Hepatocyte (in vitro differentiated cells): ENCODE data around the gene BAZ2A. TPM values are rescaled to one million over a fixed set of nuclear protein-coding genes. Genes with fewer than 3 reads are reported as not detected.

Experiments used
- DNase-seq: peaks from one replicate; pipeline ENCODE4 v3.0.0-alpha.2; 2016; ENCODE audit warnings: low spot score
- H2AFZ ChIP-seq: fragments of 200-600 bp; sonication (generic); 2 replicates; pipeline ENCODE4 v1.6.0; 2016; ENCODE audit warnings: antibody characterized with exemption, mild to moderate bottlenecking
- H3K27ac ChIP-seq: fragments of 200-600 bp; sonication (generic); 2 replicates; pipeline ENCODE4 v1.5.1; 2016; ENCODE audit warnings: mild to moderate bottlenecking
- H3K27me3 ChIP-seq: fragments of 200-600 bp; sonication (generic); 2 replicates; pipeline ENCODE4 v1.6.1; 2016
- H3K36me3 ChIP-seq: fragments of 200-600 bp; sonication (generic); replicated peaks from 2 replicates; pipeline ENCODE4 v1.5.1; 2016; ENCODE audit warnings: low read depth; ENCODE audit not compliant: insufficient read depth
- H3K4me1 ChIP-seq: fragments of 200-600 bp; sonication (generic); 2 replicates; pipeline ENCODE4 v1.5.1; 2016; ENCODE audit warnings: mild to moderate bottlenecking, moderate library complexity; ENCODE audit not compliant: insufficient read depth
- H3K4me2 ChIP-seq: fragments of 200-600 bp; sonication (generic); 2 replicates; pipeline ENCODE4 v1.6.0; 2016
- H3K4me3 ChIP-seq: fragments of 200-600 bp; sonication (generic); 2 replicates; pipeline ENCODE4 v1.5.1; 2016; ENCODE audit warnings: mild to moderate bottlenecking
- H3K79me2 ChIP-seq: fragments of 200-600 bp; sonication (generic); 2 replicates; pipeline ENCODE4 v1.6.0; 2017; ENCODE audit warnings: mild to moderate bottlenecking
- H3K9me2 ChIP-seq: fragments of 200-600 bp; sonication (generic); replicated peaks from 2 replicates; pipeline ENCODE4 v1.6.0; 2017; ENCODE audit warnings: mild to moderate bottlenecking; ENCODE audit not compliant: insufficient read depth
- H3K9me3 ChIP-seq: fragments of 200-600 bp; sonication (generic); 2 replicates; pipeline ENCODE4 v1.5.1; 2016; ENCODE audit warnings: low read depth, mild to moderate bottlenecking
- H4K20me1 ChIP-seq: fragments of 200-600 bp; sonication (generic); 2 replicates; pipeline ENCODE4 v1.6.0; 2016; ENCODE audit warnings: mild to moderate bottlenecking; ENCODE audit not compliant: insufficient read depth, poor library complexity, severe bottlenecking
- CTCF ChIP-seq: fragments of 200-600 bp; sonication (generic); IDR thresholded peaks from 2 replicates; pipeline ENCODE4 v1.5.1; 2016; ENCODE audit warnings: antibody characterized with exemption, mild to moderate bottlenecking; ENCODE audit not compliant: poor library complexity
- EZH2 ChIP-seq: fragments of 200-600 bp; sonication (generic); IDR thresholded peaks from 2 replicates; pipeline ENCODE4 v1.6.1; 2016; ENCODE audit warnings: antibody characterized with exemption, mild to moderate bottlenecking, borderline replicate concordance
- EZH2phosphoT487 ChIP-seq: fragments of 200-600 bp; sonication (generic); IDR thresholded peaks from one replicate; pipeline ENCODE4 v1.6.1; 2018; ENCODE audit warnings: antibody characterized with exemption, mild to moderate bottlenecking, low read depth, moderate library complexity; ENCODE audit not compliant: unreplicated experiment, severe bottlenecking
- WGBS: methylation state at CpG from one replicate; pipeline ENCODE4 v1.1.6; 2016; ENCODE audit warnings: low lambda C conversion rate; ENCODE audit errors: missing lambda C conversion rate; 5-methylcytosine and 5-hydroxymethylcytosine counted together
- polyA plus RNA-seq: library from polyadenylated mRNA; unstranded; fragments of >200 nt; fragmentation: Nextera tagmentation; extraction: Ambion mirVana; gene quantifications from 2 replicates; pipeline ENCODE4 v1.2.1, GENCODE V29; 2016
- total RNA-seq: library from RNA; depleted of rRNA; stranded (reverse); fragments of >200 nt; gene quantifications from 2 replicates; pipeline ENCODE4 v1.2.3, GENCODE V29; 2014

The BAZ2A gene
- total and polyA plus RNA-seq, 2 experiments from 2014 or later, result 27.9 to 33.1 TPM

GRCh38 chr12:56599041-56599440 is 31.1 kb downstream of the BAZ2A start:
- Histone ChIP-seq H3K27ac (no peak overlapping the region), H3K79me2 (no peaks in the 10 kb centered on the region), H3K4me3 (no peak overlapping the region), H3K36me3 (peaks cover 3% of the 10 kb centered on the region), H3K4me2 (no peak overlapping the region), H3K27me3 (no peaks in the 10 kb centered on the region), H3K9me2 (no peaks in the 10 kb centered on the region), H3K9me3 (no peaks in the 10 kb centered on the region), H2AFZ (no peak overlapping the region), H3K4me1 (no peaks in the 10 kb centered on the region), H4K20me1 (no peaks in the 10 kb centered on the region)
- no peak for TF ChIP-seq EZH2phosphoT487
- TF ChIP-seq EZH2, result no peak
- no peak for TF ChIP-seq CTCF
- over 99% methylated on average over 15 of the region's 15 CpGs for WGBS
- no peak for DNase-seq

- Histone ChIP-seq H3K4me3 (no peak overlapping the region), H3K79me2 (no peaks in the 10 kb centered on the region), H2AFZ (no peak overlapping the region), H3K9me2 (no peaks in the 10 kb centered on the region), H3K4me1 (no peaks in the 10 kb centered on the region), H3K9me3 (no peaks in the 10 kb centered on the region), H3K27ac (no peak overlapping the region), H4K20me1 (no peaks in the 10 kb centered on the region), H3K27me3 (no peaks in the 10 kb centered on the region), H3K36me3 (peaks cover under 1% of the 10 kb centered on the region), H3K4me2 (no peak overlapping the region)
- TF ChIP-seq EZH2 (no peak), CTCF (no peak), EZH2phosphoT487 (no peak)
- 73% methylated on average over 3 of the region's 3 CpGs for WGBS
- no peak for DNase-seq
These were observed 33.3 kb downstream of the BAZ2A start for GRCh38 chr12:56596815-56597214.

GRCh38 chr12:56593909-56594621 is 36.1 kb downstream of the BAZ2A start:
- WGBS, result 38% methylated on average over 8 of the region's 8 CpGs
- H3K36me3 ChIP-seq, result no peaks in the 10 kb centered on the region
- no peaks in the 10 kb centered on the region for H3K9me3 ChIP-seq
- no peak overlapping the region for H3K4me2 ChIP-seq
- H3K79me2 ChIP-seq, result no peaks in the 10 kb centered on the region
- DNase-seq, result peak; percentile 80
- H3K4me3 ChIP-seq, result no peak overlapping the region
- peak overlapping the region; percentile 65 for H3K27ac ChIP-seq
- H3K27me3 ChIP-seq, result no peaks in the 10 kb centered on the region
- TF ChIP-seq CTCF (peak; percentile 75), EZH2phosphoT487 (no peak)
- H3K9me2 ChIP-seq, result no peaks in the 10 kb centered on the region
- no peak overlapping the region for H2AFZ ChIP-seq
- no peaks in the 10 kb centered on the region for H3K4me1 ChIP-seq
- no peaks in the 10 kb centered on the region for H4K20me1 ChIP-seq

GRCh38 chr12:56591961-56592360 is 38.2 kb downstream of the BAZ2A start:
- H3K4me2 ChIP-seq, result no peak overlapping the region
- no peak for DNase-seq
- H3K9me2 ChIP-seq, result no peaks in the 10 kb centered on the region
- H3K9me3 ChIP-seq, result no peaks in the 10 kb centered on the region
- no peaks in the 10 kb centered on the region for H3K79me2 ChIP-seq
- H3K27ac ChIP-seq, result no peak overlapping the region
- H3K4me3 ChIP-seq, result no peak overlapping the region
- no peaks in the 10 kb centered on the region for H3K4me1 ChIP-seq
- TF ChIP-seq EZH2 (no peak), CTCF (no peak), EZH2phosphoT487 (no peak)
- no peaks in the 10 kb centered on the region for H4K20me1 ChIP-seq
- no peaks in the 10 kb centered on the region for H3K27me3 ChIP-seq
- no peaks in the 10 kb centered on the region for H3K36me3 ChIP-seq
- H2AFZ ChIP-seq, result no peak overlapping the region
